Neural cell (in vitro differentiated cells): Measurements from ENCODE around the gene PPIP5K1.

ENCODE experiments used
- CTCF ChIP-seq: fragments of 450-650 bp; IDR thresholded peaks from 2 replicates; pipeline ENCODE4 v1.5.1; 2014; ENCODE audit warnings: antibody characterized with exemption, mild to moderate bottlenecking, moderate library complexity; ENCODE audit not compliant: poor library complexity, severe bottlenecking
- POLR2AphosphoS5 ChIP-seq: IDR thresholded peaks from 2 replicates; pipeline ENCODE4 v1.6.1; 2012
- TAF1 ChIP-seq: IDR thresholded peaks from 2 replicates; pipeline ENCODE4 v1.6.1; 2012; ENCODE audit warnings: low read depth

GRCh38 chr15:43505738-43506137 lies 84.3 kb downstream of the PPIP5K1 start:
- TF ChIP-seq POLR2AphosphoS5 = no peak
- TF ChIP-seq CTCF = no peak
- TF ChIP-seq TAF1 = no peak
